Adrenal gland (tissue), 12 donors: ENCODE results near the gene EFHD1. TPM values are rescaled to one million over a fixed set of nuclear protein-coding genes. Genes with fewer than 3 reads are reported as not detected.

Source experiments
- DNase-seq, 7 donors: peaks; one replicate each; pipeline ENCODE4 v3.0.0-alpha.2; 2019 to 2020
- H3K27ac ChIP-seq, 5 donors: fragments of 200-600 bp; sonication (generic) in 4 of 5; 1 replicate in 3 of 5; 2 replicates in 2 of 5; pipeline versions ENCODE4 v1.5.1 to v1.8.0; 2016 to 2020; ENCODE audit warnings: mild to moderate bottlenecking in 1 of 5
- H3K27me3 ChIP-seq: fragments of 200-600 bp; 2 replicates; pipeline ENCODE4 v1.8.0; 2021
- H3K36me3 ChIP-seq, 2 donors: fragments of 200-600 bp; replicated peaks in 1 of 2; 1 replicate in 1 of 2; 2 replicates in 1 of 2; pipeline versions ENCODE4 v1.5.1 to v1.8.0; 2018 to 2022
- H3K4me1 ChIP-seq, 2 donors: fragments of 200-600 bp; replicated peaks in 1 of 2; 1 replicate in 1 of 2; 2 replicates in 1 of 2; pipeline versions ENCODE4 v1.5.1 to v1.8.0; 2018 to 2021
- H3K4me3 ChIP-seq, 4 donors: fragments of 200-600 bp; sonication (generic) in 3 of 4; one replicate each; pipeline ENCODE4 v1.5.1; 2016 to 2018
- H3K9me3 ChIP-seq, 3 donors: fragments of 200-600 bp; sonication (generic) in 1 of 3; replicated peaks in 1 of 3; 1 replicate in 2 of 3; 2 replicates in 1 of 3; pipeline versions ENCODE4 v1.5.1 to v1.8.0; 2016 to 2021
- POLR2A ChIP-seq, 2 donors: fragments of 450-650 bp; IDR thresholded peaks; one replicate each; pipeline ENCODE4 v1.6.1; 2017; ENCODE audit warnings: antibody characterized with exemption in 2 of 2, mild to moderate bottlenecking in 2 of 2, moderate library complexity in 1 of 2
- WGBS, 4 donors: extraction: QIAGEN DNeasy Blood & Tissue Kit in 2 of 4; methylation state at CpG; one replicate each; pipeline versions ENCODE4 v1.1.5 to v1.1.7; 2013 to 2017; 5-methylcytosine and 5-hydroxymethylcytosine counted together
- intact Hi-C, 2 donors: fragments of 100-400 bp; cut with DNase I; formaldehyde crosslinking; loops; one replicate each; pipeline versions ENCODE4 v1.14.1 to v1.15.0; 2022 to 2023
- polyA plus RNA-seq, 3 donors: library from polyadenylated mRNA; stranded (reverse); fragments of 200-250 nt in 2 of 3; fragments of 350-450 nt in 1 of 3; fragmentation: Illumina TruSeq in 1 of 3; extraction: RNeasy Lipid Tissue Mini Kit (QIAGEN cat#74804) in 1 of 3; gene quantifications; one replicate each; pipeline ENCODE4 v1.2.3, GENCODE V29; 2013 to 2014
- total RNA-seq, 9 donors: library from RNA; depleted of rRNA in 4 of 9; stranded (reverse); fragments of >200 nt in 4 of 9; fragments of 120-200 nt in 1 of 9; fragmentation: NEBNext Ultra II Directional in 1 of 9; extraction: Animal tissue kit (Norgen Biotek cat#: 25700) in 1 of 9; gene quantifications; one replicate each; pipeline versions ENCODE4 v1.1.0 to v1.2.4, GENCODE V29; 2013 to 2023
- TF ChIP-seq, protein P1 (sequence below), 6 experiments: fragments of 450-650 bp in 4 of 6; fragments of 200-600 bp in 2 of 6; sonication (generic) in 1 of 6; IDR thresholded peaks; 1 replicate in 5 of 6; 2 replicates in 1 of 6; pipeline versions ENCODE4 v1.5.1 to v1.8.0; 2016 to 2021; ENCODE audit warnings: antibody characterized with exemption in 6 of 6, mild to moderate bottlenecking in 2 of 6, moderate library complexity in 1 of 6
- donor health status: healthy with polysubstance abuse.
- donor health status: Bipolar disorder and iron deficiency.
- donor health status: DM: yes; HTN: yes; CAD: no.
- donor health status: DM: no; HTN: no; CAD: no.
- donor health status: DM: no; HTN: no; CAD: no.
- donor health status: DM: yes; HTN: yes; CAD: no.

The EFHD1 gene
- total and polyA plus RNA-seq, 12 donors: 0.50 to 12.9 (median 6.3) TPM

DNA sequence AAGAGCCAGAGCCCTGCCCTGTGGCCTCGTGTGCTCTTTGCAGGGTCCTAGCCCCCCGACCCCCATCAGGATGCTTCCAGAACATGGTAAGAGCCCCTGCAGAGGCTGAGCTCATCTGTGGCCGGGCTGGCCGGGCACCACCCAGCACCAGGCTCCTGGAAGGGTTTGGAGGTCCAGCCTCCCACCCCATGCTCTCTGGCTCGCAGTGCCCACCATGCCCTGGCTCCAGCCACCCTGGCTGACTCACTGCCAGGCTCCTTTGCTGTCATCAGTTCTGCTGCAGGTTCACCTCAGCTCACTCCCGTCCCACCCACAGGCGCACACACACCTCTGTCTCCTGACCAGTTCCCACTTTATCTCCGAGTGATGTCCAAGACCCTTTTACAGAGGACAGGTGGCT, 45.4 kb upstream of the EFHD1 start:
- Histone ChIP-seq H3K4me3 (no peak overlapping the region), H3K27ac (no peak overlapping the region), H3K27me3 (no peaks in the 10 kb centered on the region), H3K9me3 (no peaks in the 10 kb centered on the region), H3K36me3 (no peaks in the 10 kb centered on the region), H3K4me1 (peaks cover 0 to 8% of the 10 kb centered on the region in 2 donors)
- DNase-seq: no peak
- WGBS, 4 donors: 85 to 91% (median 88%) methylated on average over 3 to 8 of the region's 8 CpGs
- TF ChIP-seq POLR2A (IDR thresholded peaks at IDR 0.05): no peak
- TF ChIP-seq, protein P1, sequence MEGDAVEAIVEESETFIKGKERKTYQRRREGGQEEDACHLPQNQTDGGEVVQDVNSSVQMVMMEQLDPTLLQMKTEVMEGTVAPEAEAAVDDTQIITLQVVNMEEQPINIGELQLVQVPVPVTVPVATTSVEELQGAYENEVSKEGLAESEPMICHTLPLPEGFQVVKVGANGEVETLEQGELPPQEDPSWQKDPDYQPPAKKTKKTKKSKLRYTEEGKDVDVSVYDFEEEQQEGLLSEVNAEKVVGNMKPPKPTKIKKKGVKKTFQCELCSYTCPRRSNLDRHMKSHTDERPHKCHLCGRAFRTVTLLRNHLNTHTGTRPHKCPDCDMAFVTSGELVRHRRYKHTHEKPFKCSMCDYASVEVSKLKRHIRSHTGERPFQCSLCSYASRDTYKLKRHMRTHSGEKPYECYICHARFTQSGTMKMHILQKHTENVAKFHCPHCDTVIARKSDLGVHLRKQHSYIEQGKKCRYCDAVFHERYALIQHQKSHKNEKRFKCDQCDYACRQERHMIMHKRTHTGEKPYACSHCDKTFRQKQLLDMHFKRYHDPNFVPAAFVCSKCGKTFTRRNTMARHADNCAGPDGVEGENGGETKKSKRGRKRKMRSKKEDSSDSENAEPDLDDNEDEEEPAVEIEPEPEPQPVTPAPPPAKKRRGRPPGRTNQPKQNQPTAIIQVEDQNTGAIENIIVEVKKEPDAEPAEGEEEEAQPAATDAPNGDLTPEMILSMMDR (IDR thresholded peaks at IDR 0.05): no peak
- intact Hi-C loops: no loop called here

DNA sequence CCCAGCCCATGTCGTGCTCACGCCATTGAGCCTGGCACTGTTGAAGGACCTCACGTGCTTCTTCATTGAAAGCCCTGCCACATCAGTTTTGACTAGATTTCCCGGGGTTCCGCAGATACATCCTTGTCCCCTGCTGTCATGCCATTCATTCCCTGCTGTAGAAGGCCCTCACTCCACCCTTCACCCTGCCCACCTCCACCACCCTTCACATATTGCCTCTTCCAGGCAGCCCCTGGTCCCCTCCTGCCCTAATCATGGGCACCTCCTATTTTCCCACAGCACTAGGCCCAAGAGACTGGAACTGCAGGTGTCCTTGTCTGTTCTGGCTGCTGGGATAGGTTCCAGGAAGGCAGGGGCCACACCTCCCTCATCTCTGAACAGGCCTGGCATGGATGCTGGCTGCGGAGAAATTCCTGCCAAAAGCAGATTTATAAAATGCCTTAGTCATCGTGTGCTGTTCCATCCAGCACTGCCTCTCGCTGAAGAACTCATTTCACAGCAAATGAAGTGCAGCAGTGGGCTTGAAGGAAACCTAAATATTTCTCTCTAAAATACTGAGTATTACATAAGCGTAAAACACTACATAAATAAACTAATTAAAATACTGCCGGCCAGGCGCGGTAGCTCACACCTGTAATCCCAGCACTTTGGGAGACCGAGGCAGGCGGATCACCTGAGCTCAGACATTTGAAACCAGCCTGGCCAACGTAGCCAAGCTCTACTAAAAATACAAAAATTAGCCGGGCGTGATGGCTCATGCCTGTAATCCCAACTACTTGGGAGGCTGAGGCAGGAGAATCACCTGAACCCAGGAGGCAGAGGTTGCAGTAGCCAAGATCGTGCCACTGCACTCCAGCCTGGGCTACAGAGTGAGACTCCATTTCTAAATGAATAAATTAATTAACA, 44.5 kb upstream of the EFHD1 start:
- Histone ChIP-seq H3K4me1 (peaks cover 0 to 8% of the 10 kb centered on the region in 2 donors), H3K27ac (peak overlapping the region in 2 of 5 donors; percentile 26 to 52), H3K36me3 (no peaks in the 10 kb centered on the region), H3K9me3 (no peaks in the 10 kb centered on the region), H3K27me3 (no peaks in the 10 kb centered on the region), H3K4me3 (no peak overlapping the region)
- WGBS, 4 donors: 67 to 77% (median 74%) methylated on average over 17 to 18 of the region's 18 CpGs
- TF ChIP-seq, protein P1 (IDR thresholded peaks at IDR 0.05): no peak
- intact Hi-C loops: no loop called here
- DNase-seq: peak; percentile 78 to 94 (median 90)

DNA sequence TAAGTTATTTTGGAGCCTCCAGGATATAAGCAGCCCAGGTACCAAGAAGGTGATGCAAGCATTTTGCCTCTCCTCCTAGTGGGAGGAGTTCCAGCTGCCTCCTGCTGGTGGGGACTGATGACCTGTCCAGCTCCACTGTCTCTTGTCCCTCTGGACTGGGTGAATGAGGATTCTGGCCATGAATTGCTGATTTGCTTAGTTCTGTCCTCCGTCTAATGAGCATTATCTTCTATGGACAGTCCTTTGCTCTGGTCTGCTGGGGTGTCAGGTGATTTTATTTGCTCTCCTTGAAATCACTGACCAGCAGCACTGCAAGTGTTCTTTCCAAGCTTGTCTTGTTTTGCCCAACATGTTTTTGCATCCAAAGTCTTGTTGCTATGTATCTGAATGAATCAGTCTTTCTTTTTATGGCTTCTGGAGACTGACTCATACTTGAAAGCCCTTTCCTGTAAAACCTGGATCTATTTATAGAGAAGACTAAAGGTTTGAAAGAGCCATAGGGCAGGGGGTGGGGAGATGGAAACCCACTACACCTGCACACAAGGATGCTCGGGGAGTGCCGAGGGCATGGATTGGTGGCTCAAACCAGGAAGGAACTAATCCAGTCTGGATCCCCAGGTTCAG, 40.5 kb upstream of the EFHD1 start:
- no peaks in the 10 kb centered on the region for H3K9me3 ChIP-seq
- H3K4me3 ChIP-seq: no peak overlapping the region
- peak overlapping the region in 2 of 5 donors; percentile 62 to 73 for H3K27ac ChIP-seq
- intact Hi-C loops: no loop called here
- H3K4me1 ChIP-seq: peaks cover 0 to 8% of the 10 kb centered on the region in 2 donors
- H3K27me3 ChIP-seq: no peaks in the 10 kb centered on the region
- no peak for TF ChIP-seq POLR2A (IDR thresholded peaks at IDR 0.05)
- TF ChIP-seq, protein P1 (IDR thresholded peaks at IDR 0.05): no peak
- 74 to 82% (median 79%) methylated on average over 3 of the region's 3 CpGs for WGBS, 4 donors
- DNase-seq: peak in 2 of 7 donors; percentile 45 to 52
- H3K36me3 ChIP-seq: no peaks in the 10 kb centered on the region

DNA sequence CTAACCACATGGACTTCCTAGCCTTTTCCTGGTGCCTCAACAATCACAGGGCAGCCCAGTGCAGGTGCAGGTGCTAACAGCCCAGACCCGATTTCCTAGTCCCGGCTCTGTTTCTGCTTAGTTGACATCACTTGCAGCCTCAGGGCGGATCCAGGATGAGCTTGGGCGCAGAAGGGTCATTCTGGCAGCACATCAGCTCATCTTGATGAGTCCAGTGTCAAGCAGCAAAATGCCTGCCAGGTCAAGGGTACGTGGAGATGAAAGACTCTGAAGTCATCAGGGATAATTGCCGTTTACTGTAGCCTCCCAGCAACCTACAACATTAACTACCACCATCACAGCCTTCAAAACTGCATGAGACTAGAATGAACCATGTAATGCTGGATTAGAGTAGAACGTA, 39.4 kb upstream of the EFHD1 start:
- 72 to 92% (median 75%) methylated on average over 6 to 7 of the region's 7 CpGs for WGBS, 4 donors
- no peak for TF ChIP-seq POLR2A (IDR thresholded peaks at IDR 0.05)
- TF ChIP-seq, protein P1 (IDR thresholded peaks at IDR 0.05): no peak
- intact Hi-C loops: no loop called here
- Histone ChIP-seq H3K9me3 (no peaks in the 10 kb centered on the region), H3K27me3 (no peaks in the 10 kb centered on the region), H3K4me1 (peaks cover 0 to 8% of the 10 kb centered on the region in 2 donors), H3K4me3 (no peak overlapping the region), H3K36me3 (no peaks in the 10 kb centered on the region), H3K27ac (no peak overlapping the region)
- DNase-seq: no peak
